Neural crest cell (in vitro differentiated cells): Measurements from ENCODE around the gene ADGRL2. TPM values are rescaled to one million over a fixed set of nuclear protein-coding genes. Genes with fewer than 3 reads are reported as not detected.

ENCODE experiments used
- DNase-seq: peaks from one replicate; pipeline ENCODE4 v3.0.0; 2021; ENCODE audit warnings: low read depth, mixed read lengths, low spot score
- H3K27ac Mint-ChIP-seq: one replicate; pipeline ENCODE4 v1.8.0; 2021; ENCODE audit warnings: mild to moderate bottlenecking, mixed read lengths; ENCODE audit not compliant: unreplicated experiment
- H3K27me3 Mint-ChIP-seq: 2 replicates; pipeline ENCODE4 v1.8.0; 2021; ENCODE audit warnings: low read depth, mild to moderate bottlenecking, mixed read lengths
- H3K36me3 Mint-ChIP-seq: 2 replicates; pipeline ENCODE4 v1.8.0; 2021; ENCODE audit warnings: low read depth, mild to moderate bottlenecking, mixed read lengths
- H3K4me1 Mint-ChIP-seq: 2 replicates; pipeline ENCODE4 v1.8.0; 2021; ENCODE audit warnings: mixed read lengths
- H3K4me3 Mint-ChIP-seq: one replicate; pipeline ENCODE4 v1.8.0; 2021; ENCODE audit warnings: mild to moderate bottlenecking, mixed read lengths
- H3K9me3 Mint-ChIP-seq: 2 replicates; pipeline ENCODE4 v1.8.0; 2021; ENCODE audit warnings: mixed read lengths
- total RNA-seq: library from RNA; stranded (reverse); gene quantifications from 2 replicates; pipeline ENCODE4 v1.2.1, GENCODE V29; 2021
- TF ChIP-seq, protein P1 (sequence below): fragments of 200-600 bp; sonication (generic); conservative IDR thresholded peaks from 2 replicates; pipeline ENCODE4 v1.5.0; 2021; ENCODE audit warnings: antibody characterized with exemption, mild to moderate bottlenecking

ADGRL2 gene
- total RNA-seq, 1 donor from 2014 or later = 170 TPM

DNA sequence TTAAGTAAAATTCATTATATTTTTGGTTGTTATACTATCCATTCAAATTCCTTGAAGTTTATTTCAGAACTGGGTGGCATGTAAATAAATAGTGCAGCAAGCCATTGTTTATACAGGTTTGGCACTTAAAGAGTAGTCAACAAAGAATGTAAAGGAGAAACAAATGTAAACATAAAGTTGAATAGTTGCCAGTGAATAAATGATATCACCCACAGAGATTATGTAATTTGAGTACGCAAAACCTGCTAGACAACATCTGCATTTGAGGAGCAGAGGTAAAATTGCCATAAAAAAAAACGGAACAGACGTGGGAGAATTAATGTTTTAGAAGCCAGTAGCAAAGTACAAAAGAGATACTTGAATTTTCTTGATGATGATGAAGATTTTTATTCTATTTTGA, 111.6 kb downstream of the ADGRL2 start:
- Mint-ChIP-seq H3K27me3 (no peaks in the 10 kb centered on the region), H3K4me3 (no peak overlapping the region)

DNA sequence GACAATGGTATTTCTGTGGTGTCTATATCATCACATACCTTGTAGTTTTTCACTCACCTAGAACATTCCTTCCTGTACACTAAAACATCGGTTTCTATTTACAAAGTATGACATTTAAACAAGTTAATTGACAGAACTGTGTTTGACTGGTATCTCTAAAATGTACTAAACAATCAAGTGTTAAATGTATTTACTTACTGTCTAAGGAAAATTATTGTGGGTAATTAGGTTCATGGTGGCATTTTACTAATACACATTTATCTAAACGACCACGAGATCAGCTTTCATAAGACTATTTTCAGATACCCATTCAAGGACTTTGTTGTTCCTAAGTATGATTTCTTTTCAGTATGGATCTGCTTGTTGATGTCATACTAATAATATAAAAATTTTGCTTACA, 115.2 kb downstream of the ADGRL2 start:
- Mint-ChIP-seq H3K4me1 (peaks cover 42% of the 10 kb centered on the region), H3K4me3 (no peak overlapping the region), H3K27me3 (no peaks in the 10 kb centered on the region), H3K9me3 (no peaks in the 10 kb centered on the region), H3K27ac (no peak overlapping the region), H3K36me3 (no peaks in the 10 kb centered on the region)
- TF ChIP-seq, protein P1, sequence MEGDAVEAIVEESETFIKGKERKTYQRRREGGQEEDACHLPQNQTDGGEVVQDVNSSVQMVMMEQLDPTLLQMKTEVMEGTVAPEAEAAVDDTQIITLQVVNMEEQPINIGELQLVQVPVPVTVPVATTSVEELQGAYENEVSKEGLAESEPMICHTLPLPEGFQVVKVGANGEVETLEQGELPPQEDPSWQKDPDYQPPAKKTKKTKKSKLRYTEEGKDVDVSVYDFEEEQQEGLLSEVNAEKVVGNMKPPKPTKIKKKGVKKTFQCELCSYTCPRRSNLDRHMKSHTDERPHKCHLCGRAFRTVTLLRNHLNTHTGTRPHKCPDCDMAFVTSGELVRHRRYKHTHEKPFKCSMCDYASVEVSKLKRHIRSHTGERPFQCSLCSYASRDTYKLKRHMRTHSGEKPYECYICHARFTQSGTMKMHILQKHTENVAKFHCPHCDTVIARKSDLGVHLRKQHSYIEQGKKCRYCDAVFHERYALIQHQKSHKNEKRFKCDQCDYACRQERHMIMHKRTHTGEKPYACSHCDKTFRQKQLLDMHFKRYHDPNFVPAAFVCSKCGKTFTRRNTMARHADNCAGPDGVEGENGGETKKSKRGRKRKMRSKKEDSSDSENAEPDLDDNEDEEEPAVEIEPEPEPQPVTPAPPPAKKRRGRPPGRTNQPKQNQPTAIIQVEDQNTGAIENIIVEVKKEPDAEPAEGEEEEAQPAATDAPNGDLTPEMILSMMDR = no peak
- no peak for DNase-seq

More for the DNA sequence above, 111.6 kb downstream of the ADGRL2 start:
- H3K36me3 Mint-ChIP-seq = peaks cover 12% of the 10 kb centered on the region
- TF ChIP-seq, protein P1 = no peak
- H3K27ac Mint-ChIP-seq = no peak overlapping the region
- no peak for DNase-seq
- H3K9me3 Mint-ChIP-seq = no peaks in the 10 kb centered on the region
- peaks cover 28% of the 10 kb centered on the region for H3K4me1 Mint-ChIP-seq

DNA sequence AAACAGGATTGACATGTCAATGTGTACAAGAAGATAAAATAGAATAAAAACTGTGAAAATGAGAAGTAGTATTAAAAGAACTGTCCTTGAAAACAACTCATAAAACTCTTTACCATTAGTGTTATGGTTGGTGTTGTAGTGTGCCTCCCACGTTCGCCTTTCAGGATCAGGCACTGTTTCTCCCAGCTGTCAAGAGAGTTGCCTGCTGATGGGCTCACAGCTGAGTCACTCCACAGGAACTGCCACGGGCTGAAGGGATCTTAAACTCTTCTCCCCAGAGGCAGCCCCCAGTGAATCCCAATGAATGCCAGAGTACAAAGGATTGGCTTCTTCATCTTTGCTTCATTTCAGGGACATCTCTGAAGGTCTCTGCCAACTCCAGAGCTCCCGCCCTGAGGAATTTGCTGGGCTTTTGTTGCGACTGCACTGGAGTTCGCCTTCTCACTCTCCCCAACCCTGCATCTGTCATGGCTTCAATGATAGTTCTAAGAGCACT, 119.6 kb downstream of the ADGRL2 start:
- DNase-seq = peak; percentile 51
- Mint-ChIP-seq H3K9me3 (no peaks in the 10 kb centered on the region), H3K36me3 (no peaks in the 10 kb centered on the region), H3K27me3 (no peaks in the 10 kb centered on the region), H3K4me3 (peak overlapping the region; percentile 78), H3K4me1 (peaks cover 65% of the 10 kb centered on the region), H3K27ac (peak overlapping the region; percentile 31)
- TF ChIP-seq, protein P1 = no peak

DNA sequence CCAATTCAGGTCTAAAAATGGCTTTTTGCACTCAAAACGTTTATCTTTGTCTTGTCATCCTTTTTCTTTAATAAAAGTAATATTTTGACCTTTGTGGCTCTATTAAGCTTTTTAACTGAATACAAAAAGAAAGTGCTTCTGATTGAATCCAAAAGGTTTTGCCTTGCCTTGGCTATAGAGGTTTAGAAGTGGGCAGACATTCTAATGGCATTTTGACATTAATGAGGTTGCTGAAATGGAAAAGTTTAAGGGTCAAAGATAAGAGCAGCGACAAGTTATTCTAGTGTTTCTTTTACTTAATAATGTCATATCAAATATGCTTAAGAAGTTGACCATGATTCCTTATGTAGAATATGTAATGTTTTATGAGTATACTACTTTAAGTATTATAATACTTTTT, 120.2 kb downstream of the ADGRL2 start:
- Mint-ChIP-seq H3K9me3 (no peaks in the 10 kb centered on the region), H3K27me3 (no peaks in the 10 kb centered on the region), H3K36me3 (no peaks in the 10 kb centered on the region), H3K4me3 (no peak overlapping the region), H3K4me1 (peaks cover 68% of the 10 kb centered on the region), H3K27ac (no peak overlapping the region)
- TF ChIP-seq, protein P1 = no peak
- DNase-seq = no peak

DNA sequence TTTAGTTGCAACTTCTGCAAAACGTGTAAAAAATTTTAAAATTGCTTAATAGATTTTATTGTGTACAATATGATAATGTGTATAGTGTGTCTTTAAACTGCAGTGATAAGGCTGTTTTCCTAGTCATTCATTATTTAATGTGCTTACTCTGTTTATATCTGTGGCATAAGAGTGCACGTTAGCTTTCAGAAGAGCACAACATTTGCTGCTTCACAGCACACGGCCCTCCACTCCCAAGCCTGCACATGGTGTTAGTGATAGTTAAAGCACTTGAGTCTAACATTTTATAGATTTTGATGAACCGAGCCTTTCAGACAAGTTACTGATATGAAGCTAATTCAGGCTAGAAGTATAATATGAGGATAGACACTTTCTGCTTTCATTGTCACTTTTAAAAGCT, 120.6 kb downstream of the ADGRL2 start:
- DNase-seq = no peak
- Mint-ChIP-seq H3K36me3 (no peaks in the 10 kb centered on the region), H3K27ac (peak overlapping the region; percentile 58), H3K27me3 (no peaks in the 10 kb centered on the region), H3K9me3 (no peaks in the 10 kb centered on the region), H3K4me3 (no peak overlapping the region), H3K4me1 (peaks cover 71% of the 10 kb centered on the region)
- TF ChIP-seq, protein P1 = no peak
